Stimulated activated CD8-positive, alpha-beta memory T cell treated with anti-CD3 and anti-CD28 coated beads, Interleukin-15, amount 100 ng/mL, for 4 hours (primary cell): ENCODE measurements around the gene ATG16L1.

Experiments
- DNase-seq, 2 donors: peaks; one replicate each; pipeline ENCODE4 v3.0.0-alpha.2; 2020; ENCODE audit warnings: low read depth in 2 of 2

The ATG16L1 gene

DNA sequence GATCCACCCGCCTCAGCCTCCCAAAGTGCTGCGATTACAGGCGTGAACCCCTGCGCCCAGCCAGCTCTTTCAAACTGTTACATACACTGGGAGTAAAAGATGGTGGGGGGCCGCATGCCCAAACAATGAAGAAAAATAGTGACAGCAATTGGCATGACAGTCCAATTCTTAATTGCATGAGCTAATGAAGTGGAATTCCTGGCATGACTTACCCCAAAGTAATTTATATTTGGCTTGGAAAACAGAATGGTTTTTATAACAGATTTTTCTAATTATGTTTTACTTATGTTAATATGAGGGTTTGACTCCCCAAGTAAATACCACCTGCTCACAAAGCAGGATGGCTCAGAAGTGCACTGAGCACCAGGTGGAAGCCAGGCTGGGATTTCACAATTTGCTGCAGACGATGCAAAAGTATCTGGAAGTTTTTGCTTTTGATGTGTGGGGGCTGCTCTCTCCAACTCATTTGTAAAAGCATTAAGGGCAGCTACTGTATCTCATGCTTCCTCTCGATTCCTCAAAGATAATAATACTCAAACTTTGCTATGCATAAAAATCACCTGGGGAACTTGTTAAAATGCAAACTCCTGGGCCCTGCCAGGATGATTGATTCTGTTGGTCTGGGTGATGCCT is 24.0 kb upstream of the ATG16L1 start:
- DNase-seq: no peak

DNA sequence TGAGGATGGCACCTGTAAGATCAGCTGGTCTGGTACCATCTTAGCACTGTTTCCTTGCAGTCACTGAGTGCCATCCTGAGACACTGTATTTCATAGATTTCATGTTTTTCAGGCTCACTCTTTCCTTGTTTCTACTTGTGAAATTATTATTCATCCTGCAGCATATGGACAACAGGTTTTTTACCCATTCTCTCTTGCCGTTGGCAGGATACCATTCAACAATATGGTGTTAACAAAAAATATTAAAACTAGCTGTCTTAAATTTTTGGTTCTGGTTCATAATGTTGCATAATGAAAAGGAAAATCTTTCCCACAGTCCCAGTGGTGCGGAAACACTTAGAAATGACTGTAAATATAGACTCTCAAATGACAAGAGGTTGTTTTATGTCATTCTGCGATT is 23.1 kb upstream of the ATG16L1 start:
- no peak for DNase-seq

DNA sequence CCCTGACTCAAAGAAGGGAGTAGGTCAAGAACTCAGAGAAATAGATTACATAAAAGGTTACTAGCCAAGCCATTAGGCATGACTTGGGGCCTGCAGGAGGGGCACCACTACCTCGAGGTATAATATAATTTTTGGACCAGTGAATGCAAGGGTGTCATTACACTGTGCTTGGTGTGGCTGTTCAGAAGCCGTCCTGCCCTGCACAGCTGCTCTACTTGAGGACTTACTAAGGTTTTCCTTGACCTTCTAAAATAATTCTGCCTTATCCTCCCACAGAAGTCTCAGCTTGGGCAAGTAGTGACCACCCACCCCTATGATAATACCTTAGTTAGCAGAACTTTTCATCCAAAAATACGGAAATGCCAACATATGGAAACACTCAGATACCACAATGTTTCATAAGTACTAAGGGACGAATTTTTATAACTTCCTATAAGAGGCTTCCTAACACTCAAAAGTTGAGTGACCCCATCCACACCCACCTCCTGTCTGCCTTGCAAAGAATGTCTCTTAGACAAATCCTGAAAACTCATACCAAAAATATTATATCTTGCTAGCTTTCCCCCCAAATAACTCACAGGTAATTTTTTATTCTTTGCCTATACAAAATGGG is 17.7 kb upstream of the ATG16L1 start:
- no peak for DNase-seq

DNA sequence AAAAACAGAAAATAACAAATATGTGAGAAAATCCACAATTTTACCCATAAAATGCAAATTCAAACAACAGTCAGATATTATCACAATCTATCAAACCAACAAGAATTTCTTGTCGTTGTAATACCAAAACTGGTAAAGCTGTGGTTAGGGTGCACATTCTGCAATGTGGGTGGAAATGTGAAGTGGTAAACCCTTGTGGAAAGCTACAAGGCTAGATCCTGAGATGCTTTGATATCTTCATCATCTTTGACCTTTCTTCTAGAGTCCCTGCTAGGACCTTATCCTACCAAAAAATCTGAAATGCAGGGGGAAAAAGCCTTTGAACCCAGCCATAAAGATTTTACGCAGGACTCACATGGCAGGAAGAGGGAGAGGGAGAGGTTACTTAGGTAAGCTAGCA is 17.2 kb upstream of the ATG16L1 start:
- DNase-seq: no peak

DNA sequence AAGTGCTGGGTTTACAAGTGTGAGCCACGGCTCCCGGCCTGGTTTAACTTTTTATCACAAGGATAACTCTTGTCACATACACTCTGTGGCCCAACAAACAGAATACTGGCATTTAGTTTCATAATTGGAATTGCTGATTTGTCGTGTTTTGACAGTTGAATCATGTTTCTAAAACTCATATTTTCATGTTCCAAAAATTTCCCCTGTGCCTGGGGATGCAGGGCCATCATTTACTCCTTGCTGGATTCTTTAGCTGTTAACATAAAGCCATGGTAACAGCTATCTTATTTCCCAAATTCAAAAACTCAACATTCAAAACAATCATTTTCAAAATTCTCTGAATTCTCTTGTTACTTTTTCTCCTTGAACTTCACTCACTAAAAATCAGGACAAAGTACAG is 16.5 kb upstream of the ATG16L1 start:
- DNase-seq: no peak

DNA sequence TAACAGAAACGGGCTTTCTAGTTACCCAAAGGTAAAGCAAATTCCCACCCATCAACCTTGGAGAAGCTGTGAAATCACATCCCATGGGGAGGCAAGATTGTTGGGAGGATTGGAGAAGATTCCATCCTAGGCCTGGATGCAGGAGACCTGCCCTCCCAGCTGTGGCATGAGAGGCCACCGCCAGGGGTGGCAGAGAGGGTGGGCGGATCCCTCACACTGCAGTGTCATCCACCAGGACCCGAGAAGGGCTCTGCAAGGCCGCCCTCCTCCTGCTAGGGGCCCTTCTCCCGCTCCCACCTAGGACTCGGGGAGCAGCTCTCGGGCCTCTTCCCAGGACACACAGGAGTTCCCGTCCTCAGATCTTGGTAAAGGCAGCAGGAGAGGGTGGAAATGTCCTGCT is 15.5 kb upstream of the ATG16L1 start:
- DNase-seq: no peak

DNA sequence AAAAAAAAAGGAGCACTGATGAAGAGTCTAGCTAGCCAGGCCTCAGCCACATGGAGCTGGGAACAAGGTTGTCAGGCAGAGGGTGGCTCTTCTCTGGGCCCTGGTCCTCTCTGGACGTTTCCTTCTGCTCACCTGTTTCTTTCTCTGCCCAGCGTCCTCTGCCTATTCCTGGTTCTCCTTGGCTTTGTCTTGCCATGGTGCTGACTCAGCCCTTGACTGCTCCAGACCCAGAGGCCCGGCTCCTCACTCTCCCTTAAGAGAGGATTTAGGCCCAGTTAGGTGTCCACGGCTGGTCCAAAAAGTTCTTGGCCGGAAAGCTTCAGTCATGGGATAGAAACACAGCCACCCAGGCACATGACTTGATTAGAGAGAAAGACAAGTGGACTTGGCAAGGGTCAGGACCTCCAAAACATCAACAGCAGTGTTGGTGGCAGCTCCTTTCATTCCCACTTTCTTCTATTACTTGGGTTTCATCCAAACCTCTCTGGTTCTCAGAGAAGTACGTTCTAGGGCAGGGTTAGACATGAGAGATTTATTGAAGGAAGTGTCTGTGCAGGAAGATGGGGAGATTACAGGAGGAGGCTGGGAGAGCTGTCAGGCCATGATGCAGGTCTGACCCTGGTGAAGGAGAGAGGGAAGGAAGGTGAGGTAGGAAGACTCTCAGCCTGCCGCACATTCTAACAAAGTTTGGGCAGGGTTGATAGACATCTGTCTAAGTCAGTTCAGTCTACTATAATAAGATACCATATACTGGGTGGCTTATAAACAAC is 14.5 kb upstream of the ATG16L1 start:
- DNase-seq: no peak

DNA sequence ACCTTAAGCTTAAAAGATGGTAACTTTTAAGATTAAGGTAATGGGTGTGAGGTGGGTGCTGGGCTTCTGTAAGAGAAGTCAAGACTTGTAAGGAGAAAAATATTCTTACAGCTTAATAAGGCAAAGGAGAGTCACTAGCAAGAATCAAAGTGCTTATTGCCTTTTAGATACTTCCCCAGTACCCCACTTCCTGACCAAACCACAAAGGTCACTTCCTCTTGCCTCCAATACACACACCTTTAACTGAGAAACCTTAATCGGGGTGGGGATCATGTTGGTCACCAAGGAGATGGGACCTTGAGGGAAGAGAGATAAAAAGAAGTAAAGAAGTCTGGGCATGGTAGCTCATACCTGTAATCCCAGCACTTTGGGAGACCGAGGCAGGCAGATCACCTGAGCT is 10.6 kb upstream of the ATG16L1 start:
- no peak for DNase-seq

DNA sequence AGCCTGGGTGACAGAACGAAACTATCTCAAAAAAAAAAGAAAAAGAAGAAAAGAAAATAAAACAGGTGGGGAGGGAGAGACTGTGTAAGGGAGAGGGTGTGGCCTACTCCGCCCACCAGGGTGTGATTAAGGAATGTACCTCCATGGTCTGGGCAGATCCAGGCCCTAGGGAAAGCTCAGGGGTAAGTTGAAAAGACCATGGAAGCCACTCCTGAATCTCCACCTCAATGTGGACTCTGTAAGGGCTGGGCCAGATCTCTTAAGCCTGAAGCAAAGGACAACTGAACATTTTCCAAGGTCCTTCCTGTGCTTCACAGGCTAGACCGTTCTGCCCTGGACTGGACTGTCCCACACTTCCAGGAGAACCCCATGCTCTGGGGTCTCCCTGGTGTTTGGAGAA is 9.7 kb upstream of the ATG16L1 start:
- DNase-seq: no peak

DNA sequence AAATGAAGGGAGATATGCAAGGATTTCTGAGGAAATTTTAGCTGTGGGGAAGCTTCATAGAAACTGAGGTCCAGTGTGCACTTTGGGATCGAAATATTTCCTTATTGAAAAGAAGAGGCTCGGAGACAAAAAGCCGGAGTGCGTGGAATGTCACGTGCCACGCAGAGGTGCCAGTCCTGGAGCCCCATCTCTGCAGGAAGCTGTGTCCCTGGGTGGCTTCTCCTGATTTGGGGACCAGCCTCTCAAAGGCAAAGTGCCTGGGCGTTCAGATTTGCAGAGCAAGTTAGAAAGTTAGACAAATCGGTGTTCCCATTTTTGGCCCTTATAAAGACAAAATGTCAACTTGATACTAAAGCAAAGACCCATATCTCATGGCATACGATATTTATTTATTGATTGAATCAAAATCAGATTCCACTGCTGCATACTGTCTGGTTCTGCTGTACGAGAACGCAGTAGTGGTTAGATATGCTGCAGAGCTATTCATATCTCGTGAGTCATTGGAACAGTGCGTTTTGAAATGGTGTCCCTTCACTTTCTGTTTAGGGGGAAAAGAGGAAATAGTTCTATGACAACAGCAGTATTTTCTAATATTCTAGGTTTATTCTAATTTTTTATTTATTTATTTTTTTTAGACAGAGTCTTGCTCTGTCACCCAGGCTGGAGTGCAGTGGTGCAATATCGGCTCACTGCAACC is 9.1 kb upstream of the ATG16L1 start:
- DNase-seq: no peak

DNA sequence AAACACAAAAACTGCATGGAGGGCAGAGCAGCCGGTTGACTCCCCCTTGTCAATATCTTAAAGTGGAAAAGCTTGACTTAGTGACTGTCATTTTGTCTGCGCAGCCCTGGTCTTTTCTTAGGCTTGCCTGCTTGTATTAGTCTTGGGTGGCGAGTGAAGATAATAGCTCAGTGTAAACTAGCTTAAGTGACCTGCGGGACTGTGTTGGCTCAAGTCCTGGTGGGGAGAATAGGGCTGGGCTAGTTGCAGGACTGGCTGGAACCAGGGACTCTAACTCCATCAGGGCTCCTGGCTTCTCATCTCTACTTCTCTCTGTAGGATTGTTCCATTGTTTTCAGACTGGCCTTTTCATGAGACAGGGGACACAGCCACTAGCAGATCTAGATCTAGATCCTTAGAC is 8.1 kb upstream of the ATG16L1 start:
- no peak for DNase-seq

DNA sequence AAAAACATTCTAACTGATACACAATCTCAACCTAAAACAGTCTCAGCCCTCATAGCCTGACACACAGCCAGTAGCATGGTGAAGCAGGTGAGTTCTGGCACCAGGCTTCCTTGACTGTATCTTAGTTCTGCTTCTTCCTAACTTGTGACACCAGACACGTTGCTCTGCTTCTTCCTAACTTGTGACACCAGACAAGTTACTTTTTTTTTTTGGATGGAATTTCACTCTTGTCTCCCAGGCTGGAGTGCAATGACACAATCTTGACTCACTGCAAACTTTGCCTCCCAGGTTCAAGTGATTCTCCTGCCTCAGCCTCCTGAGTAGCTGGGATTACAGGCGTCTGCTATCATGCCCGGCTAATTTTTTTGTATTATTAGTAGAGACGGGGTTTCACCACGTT is 6.7 kb upstream of the ATG16L1 start:
- DNase-seq: no peak

DNA sequence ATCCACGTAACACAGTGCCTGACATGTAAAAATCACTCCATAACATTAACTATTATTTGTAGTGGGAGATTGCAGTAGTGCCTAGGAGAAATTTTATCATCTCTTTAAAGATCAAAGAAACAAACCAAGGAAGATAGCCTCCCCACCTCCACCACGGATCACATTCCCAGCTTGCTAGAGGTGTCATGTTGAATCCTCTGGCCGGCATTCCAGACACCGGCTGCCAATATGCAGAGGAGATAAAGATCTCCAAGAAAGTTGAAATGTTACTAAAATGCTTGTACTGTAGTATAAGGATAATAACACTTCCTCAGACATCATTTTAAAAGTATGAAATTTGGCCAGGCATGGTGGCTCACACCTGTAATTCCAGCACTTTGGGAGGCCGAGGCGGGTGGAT is 6.1 kb upstream of the ATG16L1 start:
- no peak for DNase-seq

DNA sequence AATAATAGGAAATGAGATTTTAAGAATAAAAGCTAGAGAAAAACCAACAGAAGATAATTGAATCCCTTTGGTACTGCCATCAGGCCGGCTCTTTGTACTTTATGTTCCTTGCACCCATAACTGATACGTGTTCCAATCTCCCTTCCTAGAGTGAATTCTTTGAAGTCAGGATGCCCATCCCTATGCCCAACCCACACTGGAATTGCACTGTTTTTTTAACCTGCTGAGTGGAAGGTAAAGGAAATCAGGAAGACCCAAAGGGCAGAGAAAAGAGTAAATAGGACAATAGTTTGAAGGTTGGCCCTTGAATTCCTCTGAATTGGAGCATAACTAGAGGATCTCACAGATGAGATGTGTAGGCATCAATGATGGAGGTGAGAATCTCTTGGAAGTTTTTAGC is 4.4 kb upstream of the ATG16L1 start:
- no peak for DNase-seq

DNA sequence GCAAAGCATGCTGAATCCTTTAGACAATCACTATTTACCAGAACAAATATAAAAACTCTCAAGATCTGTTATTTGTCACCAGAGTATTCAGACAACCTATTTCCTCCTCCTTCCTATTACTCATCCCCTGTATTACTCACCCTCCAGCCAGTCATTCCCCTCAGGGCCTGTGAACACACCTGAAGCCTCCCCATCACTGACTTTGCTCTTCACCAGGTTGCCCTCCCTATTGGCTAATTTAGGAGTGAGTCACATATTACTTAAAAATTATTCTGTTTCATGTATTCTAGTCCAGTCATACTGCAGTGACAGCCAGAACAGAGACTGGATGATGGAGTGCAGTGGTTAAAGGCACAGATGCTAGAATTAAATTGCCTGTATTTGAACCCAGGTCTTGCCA is 3.7 kb upstream of the ATG16L1 start:
- DNase-seq: peak in 1 of 2 donors; percentile 62

DNA sequence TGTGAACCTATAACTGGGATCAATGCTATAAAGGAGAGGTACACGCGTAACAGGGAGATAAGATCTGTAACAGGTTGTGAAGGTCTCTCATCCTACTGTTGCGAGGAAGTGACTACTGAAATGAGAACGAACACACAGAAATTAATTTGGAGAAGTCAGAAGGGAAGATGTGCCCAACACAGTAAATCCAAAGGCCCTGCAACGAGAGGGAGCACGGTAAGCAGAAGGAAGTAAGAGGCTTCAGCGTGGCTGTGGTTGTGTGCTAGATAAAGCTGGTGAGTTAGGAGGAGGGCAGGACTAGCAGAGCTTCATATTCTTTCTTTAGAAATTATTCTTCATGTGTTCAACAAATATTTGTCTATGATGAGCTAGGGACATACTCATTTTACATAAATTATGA is 2.5 kb upstream of the ATG16L1 start:
- DNase-seq: no peak

DNA sequence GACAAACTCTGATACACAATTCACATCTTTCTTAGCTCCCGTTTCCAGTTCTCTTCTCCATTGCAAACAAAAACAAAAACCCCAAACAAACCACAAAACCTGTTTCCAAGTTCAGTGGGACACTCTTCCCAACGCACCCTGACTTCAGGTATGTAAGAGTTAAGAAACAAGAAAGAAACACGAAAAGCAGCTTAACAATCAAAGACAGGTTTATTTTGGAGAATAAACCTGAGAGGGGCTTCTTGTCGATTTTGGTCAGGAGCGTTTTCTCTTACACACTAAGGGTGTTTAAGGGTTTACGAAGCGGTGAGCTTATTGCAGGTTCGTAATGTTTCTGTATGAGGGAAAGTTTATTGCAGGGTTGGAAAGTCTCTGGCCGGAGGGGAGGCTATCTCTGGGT is 905 bp upstream of the ATG16L1 start:
- no peak for DNase-seq

DNA sequence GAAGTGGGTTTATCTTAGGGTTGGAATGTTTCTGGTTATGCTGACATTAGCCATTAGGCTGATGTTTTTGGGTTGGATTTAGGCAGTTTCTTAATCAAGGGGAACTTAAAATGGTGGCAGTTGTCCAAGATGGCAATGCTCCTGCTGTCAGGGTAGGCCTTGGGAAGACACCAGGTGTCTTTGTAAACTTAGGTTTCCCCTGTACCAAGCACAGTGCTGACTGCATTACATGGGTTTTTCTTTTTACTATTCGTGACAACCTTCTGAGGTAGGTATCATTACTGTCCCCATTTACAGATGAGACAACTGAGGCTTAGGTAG is 528 bp upstream of the ATG16L1 start:
- DNase-seq: no peak

DNA sequence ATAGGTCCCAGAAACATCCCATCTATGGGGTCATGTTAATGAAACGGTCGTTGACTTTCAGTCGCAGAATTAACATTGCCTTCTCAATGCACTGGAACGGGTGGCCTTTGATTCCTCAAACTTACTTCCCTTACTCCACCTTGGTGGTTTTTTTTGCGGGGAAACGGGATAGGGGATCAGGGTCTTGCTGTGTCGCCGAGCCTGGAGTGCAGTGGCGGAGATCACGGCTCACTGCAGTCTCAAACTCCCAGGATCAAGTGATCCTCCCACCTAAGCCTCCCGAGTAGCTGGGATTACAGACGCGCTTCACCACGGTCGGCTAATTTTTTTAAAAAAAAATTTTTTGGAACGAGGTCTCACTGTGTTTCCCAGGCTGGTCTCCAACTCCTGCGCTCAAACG is 754 bp downstream of the ATG16L1 start:
- DNase-seq: no peak

DNA sequence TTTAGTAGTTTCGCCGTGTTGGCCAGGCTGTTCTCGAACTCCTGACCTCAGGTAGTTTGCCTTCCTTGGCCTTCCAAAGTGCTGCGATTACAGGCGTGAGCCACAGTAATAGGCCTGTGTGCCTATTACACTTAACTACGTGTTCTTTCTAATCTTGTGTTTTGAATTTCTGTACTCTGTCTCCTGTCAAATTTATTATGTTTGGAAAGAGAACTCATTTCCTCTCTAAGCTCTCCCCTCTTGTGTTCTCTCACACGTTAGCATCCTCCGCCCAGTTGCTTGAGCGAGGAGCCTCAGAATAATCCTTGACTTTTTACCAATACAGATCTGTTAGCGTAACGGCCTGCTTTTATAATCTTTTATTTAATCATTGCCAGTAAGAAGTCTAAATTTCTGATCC is 3.7 kb downstream of the ATG16L1 start:
- DNase-seq: no peak

DNA sequence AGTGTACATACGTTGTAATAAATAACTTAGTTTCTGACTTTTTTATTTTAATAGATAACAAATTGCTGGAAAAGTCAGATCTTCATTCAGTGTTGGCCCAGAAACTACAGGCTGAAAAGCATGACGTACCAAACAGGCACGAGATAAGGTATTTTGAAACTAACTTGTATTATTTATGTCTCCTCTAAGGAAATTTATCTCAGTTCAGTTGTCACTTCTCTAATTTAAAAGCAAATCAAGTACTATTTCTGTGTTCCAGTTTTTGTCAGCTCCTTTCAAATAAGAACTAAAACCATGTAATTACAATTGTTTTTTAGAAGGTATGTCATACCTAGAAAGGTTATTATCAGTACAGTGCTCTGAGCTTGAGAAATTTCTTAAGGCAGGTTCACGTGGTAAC is 4.6 kb downstream of the ATG16L1 start:
- DNase-seq: no peak

DNA sequence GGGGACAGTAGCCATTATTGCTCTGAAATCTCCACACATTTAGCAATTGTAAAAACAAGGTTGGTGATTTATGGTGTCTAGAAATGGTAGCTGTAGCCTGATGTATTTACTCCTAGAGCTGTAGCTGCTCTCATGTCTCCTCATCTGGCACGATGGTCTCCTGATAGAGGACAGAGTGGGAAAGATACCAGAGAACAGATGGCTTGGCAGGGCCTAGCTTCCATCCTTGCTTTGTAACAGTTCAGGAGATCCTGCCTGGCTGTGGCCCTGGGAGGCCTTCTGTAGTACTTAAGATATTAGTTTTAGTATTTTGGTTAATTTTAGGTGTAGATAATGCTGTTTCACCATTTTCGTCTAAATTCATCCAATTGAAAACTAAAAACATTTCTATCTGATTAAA is 6.7 kb downstream of the ATG16L1 start:
- no peak for DNase-seq

DNA sequence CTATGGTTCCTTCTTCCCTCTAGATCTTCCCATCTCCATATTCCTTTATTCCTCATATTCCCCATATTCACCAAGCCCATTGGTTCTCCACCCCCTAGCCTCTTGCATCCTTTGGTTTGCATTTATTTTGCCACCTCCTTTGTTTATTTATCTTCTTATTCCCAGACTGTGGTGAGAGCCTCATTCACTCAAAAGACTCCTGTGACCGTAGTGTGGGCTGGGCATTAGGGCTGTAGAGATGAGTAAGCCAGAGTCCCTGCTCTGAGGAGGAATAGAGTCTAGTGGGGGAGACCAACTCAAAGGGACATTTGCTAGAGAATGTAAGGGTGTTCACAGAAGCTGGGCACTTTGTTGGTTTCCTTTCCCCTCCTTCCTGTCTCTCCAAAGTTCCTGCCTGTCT is 8.3 kb downstream of the ATG16L1 start:
- no peak for DNase-seq
